NOMO-1 (cell line): Measurements from ENCODE around the gene NRXN3.
A peak's percentile ranks its signal among the peaks of the same experiment; 100 is the strongest.

ENCODE experiments used
- DNase-seq, 2 experiments: peaks; one replicate each; lab custom pipeline; 2025; ENCODE audit not compliant: unreplicated experiment in 2 of 2; lab: John Stamatoyannopoulos, UW

Gene NRXN3

DNA sequence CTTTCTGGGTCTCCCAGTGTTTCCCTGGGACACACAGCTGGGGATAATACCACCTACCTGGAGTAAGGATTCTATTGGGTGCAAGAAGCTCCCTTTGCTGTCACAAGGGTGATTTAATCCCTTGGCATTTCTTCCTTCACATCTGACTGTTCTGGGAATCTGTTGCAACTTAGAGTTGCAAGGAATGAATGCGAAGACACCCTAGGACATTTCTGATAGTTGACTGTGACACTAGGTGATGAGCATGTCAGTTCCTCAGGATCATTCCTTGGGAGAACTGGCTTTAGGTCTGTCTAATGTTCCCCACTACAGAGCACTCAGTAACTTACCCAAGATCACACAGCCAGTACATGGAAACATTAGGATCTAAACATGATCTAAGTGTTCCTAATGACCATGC is 593.6 kb downstream of the NRXN3 start:
- DNase-seq = no peak

DNA sequence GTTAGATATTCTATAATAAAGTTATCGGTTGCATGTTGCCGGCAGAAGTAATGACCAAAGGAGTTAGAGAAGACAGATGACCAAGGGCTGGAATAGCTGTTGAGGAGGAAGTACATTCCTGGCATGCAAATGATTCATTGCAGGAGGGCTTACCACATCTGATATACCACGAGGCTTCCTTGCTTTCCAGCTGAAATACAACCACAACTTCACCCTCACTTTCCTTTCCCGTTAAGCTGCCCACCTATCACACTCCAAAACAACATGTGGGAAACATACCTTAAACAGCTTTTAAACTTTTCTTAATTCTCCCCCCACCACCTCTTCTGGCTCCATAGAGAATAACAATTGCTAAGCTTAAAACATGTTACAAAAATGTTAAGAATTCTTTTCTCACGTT is 594.1 kb downstream of the NRXN3 start:
- DNase-seq = no peak

DNA sequence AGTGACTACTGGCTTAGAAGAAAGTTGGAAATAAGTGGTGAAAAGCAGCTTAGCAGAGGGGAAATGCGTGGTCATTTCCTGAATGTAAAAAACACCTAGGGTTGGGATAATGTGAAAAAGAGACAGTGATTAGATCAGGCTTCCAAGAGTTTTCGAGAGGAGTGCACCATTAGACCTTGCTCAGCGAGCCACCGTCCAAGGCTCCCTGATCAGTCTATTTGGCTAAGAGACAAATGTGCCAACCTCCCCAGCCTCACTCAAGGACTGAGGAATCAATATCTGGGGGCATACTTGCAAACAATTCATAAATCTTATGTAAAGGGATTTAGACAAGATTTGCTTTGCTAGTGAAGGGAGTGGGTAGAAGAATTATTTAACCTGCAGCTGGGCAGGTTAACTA is 594.5 kb downstream of the NRXN3 start:
- no peak for DNase-seq

DNA sequence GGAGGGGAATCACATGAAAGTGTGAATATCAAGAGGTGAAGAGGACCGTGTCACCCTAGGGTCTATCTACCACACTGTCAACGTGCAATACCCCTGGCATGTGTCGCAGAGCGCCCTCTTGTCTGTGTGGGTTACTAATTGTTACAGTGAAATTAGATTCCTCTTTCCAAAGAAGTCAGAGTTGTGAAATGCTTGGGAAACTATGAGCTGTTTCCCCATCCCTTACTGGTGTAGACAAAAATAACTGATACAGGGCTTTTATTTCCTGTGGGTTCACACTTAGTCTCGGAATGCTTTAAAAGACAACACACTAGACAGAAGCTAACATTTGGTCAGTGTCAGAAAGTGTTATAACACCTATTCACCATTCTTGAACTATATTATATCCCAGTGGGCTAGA is 597.3 kb downstream of the NRXN3 start:
- DNase-seq = no peak

DNA sequence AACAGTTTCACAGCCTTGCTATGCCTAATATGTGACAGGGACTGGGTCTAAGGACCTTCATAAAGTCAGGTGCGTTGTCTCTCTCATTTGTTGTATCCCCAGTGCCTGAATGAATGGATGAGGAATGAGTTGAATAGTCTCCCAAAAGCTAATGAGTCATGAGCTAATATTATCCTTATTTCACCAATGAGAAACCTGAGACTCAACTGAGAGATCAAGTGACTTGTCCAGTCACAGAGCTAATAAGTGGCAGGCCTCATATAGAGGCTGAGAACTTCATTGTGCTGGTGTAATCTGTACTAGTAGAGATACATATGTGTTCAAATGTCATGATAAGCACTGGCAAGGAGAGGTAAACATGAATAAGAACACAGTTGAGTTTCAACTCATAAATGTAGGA is 612.4 kb downstream of the NRXN3 start:
- DNase-seq = no peak

DNA sequence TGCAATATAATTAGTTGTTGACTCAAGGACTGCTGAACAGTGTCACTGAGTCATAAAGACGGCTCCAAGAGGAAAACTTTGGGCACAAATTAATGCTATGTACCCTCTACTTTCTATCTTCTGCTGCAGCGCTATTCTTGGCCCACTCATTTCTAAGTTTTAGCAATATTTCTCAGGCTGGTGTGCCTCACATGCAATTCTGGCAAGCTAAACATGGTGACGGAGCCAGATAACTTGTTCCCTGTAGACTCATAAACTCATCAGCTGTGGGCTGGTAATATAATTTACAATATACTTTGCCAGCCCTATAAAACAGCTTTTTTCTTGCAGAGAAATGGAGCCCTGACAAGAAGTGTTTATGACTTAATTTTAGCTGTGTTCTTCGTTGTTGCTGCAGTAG is 615.1 kb downstream of the NRXN3 start:
- no peak for DNase-seq

DNA sequence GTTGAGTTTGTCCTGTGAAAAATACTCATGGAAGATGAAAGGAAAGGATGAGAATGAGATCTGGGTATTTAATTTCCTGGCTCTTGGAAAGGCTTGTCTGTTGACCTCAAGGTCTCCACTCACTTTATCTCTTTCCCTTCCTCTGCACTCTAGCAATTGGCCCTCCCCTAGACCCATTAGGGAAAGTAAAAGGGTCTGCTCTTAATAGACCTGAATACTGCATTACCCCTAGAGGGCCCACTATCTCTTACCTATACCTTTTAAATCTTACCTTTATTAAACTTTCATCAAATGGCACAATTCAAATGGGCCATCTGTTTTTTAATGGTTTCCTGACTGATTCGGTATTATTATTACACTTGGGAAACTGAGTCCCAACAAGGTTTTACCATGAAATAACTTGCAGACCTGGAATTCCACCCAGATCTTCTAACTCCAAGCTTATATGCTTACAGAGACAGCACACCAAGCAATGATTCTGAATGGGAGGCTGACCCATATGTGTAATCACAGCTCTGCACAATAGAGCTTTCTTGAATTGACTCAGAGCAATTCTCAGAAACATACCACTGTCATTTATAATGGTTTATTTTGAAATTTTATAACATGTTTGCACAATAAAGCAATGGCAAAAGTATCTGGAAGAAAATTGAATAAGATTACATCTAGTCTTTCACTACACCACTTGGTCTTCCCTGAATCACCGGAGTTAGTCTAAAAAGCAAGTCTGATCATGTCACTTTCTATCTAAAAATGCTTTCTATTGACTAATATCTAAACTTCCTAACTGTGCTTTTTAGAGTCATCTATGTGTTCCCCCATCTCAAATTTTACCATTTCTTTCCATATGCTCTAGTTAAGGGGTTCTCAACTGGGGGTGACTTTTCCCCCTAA is 618.5 kb downstream of the NRXN3 start:
- DNase-seq = no peak

DNA sequence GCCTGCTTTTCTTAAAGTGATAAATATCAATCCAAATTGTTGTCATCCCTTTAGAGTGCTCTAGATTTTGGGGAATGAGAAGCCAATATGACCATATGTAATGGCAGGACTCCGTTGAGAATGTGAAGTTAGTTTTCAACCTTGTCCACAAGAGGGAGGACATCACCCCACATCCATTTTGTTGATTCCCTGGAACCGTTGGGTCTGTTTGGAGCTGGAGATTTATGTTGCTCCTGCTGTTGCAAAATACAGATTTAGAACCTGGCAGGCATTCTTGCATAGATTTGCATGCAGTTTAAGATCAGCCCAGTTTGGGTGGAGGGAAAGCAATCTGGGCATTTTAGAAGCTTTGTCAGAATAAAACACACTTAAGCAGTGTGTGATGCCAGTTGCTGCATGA is 620.1 kb downstream of the NRXN3 start:
- no peak for DNase-seq

DNA sequence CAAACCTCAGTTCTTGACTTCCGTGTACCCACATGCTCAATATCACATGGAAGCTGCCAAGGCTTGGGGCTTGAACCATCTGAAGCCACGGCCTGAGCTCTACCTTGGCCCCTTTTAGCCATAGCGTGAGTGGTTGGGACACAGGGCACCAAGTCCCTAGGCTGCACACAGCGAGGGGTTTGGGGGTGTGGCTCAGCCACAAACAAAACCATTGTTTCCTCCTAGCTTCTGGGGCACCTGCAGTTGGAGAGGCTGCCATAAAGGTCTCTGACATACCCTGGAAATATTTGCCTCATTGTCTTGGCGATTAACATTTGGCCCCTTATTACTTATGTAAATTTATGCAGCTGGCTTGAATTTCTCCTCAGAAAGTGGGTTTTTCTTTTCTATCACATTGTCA is 628.6 kb downstream of the NRXN3 start:
- no peak for DNase-seq

DNA sequence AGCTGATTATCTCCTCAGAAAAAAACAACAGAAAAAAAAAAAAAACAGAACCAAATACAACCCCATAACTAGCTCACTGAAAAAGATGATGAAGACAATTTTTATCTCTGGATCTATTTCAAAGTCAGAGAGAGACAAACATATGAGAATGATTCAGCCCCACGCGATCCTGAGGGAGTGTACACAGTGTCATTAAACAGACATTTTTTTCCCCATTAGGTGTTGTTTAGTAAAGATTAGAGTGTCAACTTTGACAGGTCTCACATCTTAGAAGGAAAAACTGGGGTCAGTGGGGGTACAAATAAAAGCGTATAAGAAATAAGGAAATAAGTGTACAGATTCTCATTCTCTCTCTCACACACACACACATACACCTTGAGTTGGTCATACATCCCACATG is 635.4 kb downstream of the NRXN3 start:
- no peak for DNase-seq

DNA sequence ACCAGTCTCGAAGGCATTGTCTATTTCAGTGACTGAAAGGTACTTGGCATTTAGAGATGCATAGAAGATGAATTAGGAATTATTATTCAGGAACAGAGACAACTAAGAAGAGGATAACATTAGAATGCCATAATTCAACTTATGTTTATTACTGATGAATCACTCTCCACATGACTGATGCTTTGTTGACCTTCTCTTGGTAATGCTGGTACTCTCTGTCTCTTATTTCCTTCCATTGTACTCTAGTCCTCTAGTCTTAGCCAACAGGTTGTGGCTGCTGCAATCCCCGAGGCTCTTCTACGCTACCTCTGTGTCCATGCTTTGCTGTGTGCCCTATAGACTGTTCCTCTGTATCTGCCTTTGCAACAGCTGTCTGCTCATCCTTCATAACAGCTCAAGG is 652.9 kb downstream of the NRXN3 start:
- no peak for DNase-seq

DNA sequence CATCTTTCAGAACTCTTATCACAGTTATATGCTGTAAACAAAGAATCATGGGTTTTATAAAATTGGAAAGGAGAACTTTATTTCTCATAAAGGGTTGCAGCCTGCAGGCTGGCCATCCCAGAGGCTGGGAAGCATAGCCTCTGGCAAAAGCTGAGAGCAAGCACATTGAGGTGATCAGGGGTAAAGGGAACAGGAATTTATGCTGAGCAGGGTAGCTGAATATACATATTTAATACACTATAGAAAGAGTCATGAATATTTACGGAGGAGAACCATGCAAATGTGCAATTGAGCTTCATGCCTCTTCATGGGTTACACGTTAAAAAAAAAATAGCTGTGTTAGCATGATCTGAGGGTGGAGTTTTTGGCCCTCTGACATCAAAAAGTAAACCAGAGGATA is 653.3 kb downstream of the NRXN3 start:
- DNase-seq = no peak

DNA sequence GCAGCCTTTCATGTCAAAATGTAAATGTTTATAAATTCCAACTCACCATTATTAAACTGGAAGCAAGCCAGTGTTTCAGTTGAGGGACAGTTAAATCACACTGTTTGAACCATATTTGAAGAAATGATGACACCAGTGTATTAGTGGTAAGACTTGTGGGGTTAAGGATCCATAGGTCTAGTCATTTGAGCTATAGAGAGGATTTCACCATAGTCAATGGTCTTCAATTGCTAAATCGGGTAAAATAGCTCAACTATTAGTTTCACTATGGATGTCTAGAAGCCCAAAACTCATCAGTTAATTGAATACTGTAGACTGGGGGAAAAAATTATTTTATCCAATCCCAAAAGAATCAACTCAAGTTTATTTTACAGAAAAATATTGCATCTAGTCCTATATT is 659.1 kb downstream of the NRXN3 start:
- no peak for DNase-seq

DNA sequence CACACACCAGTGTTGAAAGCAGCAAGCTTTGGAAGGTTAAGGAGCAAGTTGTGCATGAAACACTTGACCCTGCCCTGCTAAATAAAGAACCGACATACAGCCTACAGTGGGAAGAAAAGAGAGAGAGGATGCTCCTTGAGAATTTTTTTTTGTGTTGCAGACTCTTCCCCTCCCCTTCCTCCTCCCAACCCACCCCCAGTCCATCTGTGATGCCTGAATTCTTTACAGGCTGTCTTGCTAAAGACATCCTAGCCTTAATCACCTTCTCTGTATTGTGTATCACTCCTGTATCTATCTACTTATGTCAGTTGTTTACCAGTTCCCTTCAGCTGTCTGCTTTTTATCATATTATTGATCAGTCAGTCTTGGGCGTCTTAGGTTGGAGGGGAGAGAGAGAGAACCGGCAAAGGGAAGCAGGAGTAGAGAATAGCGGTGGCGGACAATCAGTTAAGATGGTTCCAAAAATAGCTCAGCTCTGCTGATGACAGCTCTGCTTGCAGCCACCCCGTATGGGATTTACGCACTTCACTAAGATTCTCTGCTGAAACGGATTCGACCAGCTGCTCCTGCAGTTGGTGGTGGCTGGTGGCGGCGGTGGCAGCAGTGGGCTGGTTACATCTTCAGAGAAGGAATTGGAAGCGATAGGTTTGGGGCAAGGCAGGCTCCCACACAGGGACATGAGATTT is 664.7 kb downstream of the NRXN3 start:
- no peak for DNase-seq

DNA sequence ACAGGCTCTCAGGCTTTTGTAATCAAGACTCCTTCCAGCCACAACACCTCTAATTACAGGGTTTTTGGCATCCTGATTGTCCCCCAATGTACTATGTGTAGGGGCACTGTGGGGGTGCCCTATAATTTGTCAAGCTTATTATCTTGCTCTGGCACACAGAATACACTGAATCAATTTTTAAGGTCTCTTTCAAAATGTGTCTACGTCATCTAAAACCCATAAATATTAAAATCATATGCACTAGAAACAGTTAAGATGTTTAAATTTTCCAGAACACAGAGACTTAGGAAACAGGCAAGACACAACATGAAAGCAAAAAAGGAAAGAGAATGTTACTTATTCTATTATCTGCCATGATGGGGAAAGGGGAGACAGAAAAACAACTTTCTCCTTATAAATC is 665.7 kb downstream of the NRXN3 start:
- DNase-seq = no peak

DNA sequence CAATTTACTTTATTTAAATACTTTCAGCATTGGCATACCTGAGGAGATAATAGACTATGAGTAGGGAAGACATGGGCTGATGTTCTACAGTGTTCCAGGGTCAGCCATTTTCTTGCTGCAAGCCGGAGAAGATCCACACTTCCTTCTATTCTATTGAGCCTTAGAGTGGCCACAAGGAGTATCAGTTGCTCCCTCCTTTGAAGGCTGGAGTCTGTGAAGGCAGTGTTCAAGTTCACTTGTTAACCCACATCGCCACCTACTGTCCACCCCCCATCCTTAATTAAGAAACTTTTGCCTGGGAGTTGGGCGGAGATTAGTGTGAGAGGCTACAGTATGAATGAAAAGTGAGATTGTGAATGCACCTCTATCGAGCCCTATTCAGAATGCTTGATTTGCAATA is 666.6 kb downstream of the NRXN3 start:
- DNase-seq = peak; percentile 35 to 40

DNA sequence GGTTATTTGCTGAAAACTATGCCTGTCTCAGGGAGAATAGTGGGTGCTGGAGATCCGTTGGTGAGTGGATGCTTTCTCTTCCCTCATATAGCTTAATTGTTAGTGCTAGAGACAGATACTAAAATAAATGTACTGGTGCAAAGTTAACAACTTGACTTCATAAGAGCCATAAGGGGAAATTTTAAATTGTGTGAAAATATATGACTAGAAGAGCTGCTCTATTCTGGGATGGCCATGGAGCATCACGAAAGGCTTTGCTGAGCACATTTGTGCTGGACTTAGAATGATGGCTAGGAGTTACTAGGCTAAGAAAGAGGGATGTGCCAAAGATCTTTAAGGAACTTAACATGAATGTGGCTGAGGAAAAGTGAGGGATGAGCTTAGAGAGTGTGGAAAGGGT is 668.8 kb downstream of the NRXN3 start:
- no peak for DNase-seq

DNA sequence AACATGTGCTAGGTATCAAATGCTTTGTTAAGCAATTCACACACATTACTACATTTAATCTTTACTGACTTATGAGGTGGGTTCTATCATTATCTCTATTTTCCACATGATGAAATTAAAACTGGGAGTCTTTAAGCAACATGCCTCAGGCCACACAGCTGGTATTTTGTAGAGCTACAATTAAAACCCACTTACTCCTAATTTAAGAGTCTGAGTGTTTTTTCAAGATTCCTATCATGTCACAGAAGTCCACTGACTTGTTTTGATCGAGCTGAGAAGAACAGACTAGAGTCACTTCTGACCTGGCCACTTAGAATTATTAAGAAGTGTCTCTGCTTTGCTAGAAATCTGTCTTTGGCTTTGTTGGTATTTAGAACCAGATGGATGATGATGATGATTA is 670.7 kb downstream of the NRXN3 start:
- no peak for DNase-seq

DNA sequence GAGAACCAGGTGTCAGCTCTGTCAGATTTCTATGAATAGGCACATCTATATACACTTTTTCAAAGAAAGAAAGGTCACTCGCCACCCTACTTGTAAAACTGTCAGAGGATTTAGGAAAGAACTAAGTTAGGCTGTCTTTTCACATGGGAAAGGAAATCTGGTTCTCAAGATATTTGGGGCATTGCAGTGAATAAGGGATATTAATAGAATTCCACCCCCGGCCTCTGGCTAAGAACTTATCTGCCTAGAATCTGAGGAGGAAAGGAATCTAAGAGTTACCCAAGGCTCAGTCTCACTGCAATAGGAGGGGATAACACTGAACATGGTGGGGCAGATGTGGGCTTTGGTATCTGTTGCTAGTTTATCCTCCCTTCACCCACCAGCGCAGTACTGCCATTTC is 677.6 kb downstream of the NRXN3 start:
- no peak for DNase-seq

DNA sequence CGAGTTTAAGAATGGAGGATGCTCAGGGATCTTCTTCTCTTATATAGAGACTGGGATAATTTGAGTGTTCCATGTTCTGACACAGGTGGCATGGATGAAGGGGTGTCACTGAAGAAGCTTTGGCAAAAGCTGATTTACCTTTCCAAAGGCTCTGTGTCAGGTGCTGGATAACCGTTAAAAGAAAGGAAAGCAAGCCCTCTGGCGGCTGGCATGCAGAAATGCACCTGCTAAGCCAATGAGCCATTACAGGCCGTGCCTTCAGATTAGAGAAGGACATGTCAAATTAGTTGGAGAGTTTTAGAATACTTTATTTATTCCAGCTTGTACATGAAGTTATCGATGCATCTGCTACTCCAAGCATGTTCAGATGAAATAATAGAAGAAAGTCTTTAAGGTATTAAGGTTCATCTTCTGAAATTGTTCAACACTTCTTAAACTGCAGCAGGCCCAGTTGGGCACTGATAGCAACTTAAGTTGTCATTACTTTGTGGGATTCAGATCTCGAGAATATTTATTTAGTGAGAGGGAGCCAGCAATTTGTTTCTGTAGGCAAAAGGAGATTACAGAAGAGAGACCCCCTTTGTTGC is 678.2 kb downstream of the NRXN3 start:
- peak; percentile 1 to 4 for DNase-seq

DNA sequence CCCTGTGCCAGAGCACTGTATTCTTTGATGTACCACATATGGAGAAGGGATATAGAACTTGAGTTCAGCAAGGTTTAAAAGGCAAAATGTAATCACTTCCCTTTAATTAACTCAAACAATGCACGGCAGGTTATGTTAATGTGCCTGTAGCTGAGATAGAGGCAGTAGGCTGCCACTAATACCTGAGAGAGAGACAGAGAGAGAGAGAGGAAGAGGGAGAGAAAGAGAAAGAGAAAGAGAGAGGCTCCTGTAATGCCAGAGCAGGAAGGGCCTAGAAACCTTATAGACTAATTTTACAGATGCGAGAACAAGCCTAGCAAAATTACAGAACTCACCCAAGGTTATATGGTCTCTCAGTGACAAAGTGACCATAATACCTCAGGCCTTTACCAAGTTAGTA is 679.8 kb downstream of the NRXN3 start:
- DNase-seq = no peak

DNA sequence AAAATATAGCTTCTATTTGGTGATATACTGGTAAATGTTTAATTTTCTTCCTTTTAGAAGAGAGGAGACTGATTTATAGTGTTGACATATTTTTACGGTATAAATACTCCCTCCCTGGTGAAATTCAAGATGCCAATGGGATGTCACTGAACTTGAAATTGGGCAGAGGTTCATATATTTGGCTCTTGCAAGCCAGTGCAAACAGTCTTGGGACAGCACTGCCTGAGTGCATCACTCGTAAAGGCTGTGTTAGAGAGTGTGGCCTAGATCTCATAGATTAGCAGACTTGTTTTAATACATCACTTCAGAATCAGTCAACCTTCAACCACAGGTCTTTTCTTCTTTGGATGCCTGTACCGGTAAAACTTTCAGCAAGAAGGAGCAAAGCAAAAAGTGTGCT is 681.0 kb downstream of the NRXN3 start:
- no peak for DNase-seq
